Calu3 (cell line): ENCODE results near the gene CATSPERB. TPM values are rescaled to one million over a fixed set of nuclear protein-coding genes. Genes with fewer than 3 reads are reported as not detected.

Source experiments
- BruUV-seq: library from RNA; stranded (reverse); fragments of 400-500 nt; replicated peaks from 2 replicates; lab custom pipeline; 2021; lab: Mats Ljungman, UMichigan
- CTCF ChIA-PET: fragments of 300-600 bp; sonication (Branson Sonifier 250); formaldehyde crosslinking; loops from one replicate; lab custom pipeline; 2022; ENCODE audit warnings: antibody characterized with exemption; lab: Charles Lee
- DNase-seq: peaks from one replicate; pipeline ENCODE4 v3.0.0; 2022
- H3K27ac Mint-ChIP-seq: one replicate; pipeline ENCODE4 v1.8.0; 2022; ENCODE audit warnings: mixed read lengths; ENCODE audit not compliant: unreplicated experiment
- H3K27me3 Mint-ChIP-seq: one replicate; pipeline ENCODE4 v1.8.0; 2022; ENCODE audit warnings: mixed read lengths; ENCODE audit not compliant: unreplicated experiment
- H3K36me3 Mint-ChIP-seq: one replicate; pipeline ENCODE4 v1.8.0; 2022; ENCODE audit warnings: mild to moderate bottlenecking, moderate library complexity, mixed read lengths; ENCODE audit not compliant: insufficient read depth, unreplicated experiment
- H3K4me1 Mint-ChIP-seq: one replicate; pipeline ENCODE4 v1.8.0; 2022; ENCODE audit warnings: mild to moderate bottlenecking, low read depth, mixed read lengths; ENCODE audit not compliant: unreplicated experiment
- H3K4me3 Mint-ChIP-seq: one replicate; pipeline ENCODE4 v1.8.0; 2022; ENCODE audit warnings: mild to moderate bottlenecking, low read depth, moderate library complexity, mixed read lengths; ENCODE audit not compliant: unreplicated experiment
- H3K9me3 Mint-ChIP-seq: one replicate; pipeline ENCODE4 v1.8.0; 2022; ENCODE audit warnings: low read depth, mixed read lengths; ENCODE audit not compliant: unreplicated experiment
- intact Hi-C: fragments of 100-400 bp; cut with micrococcal nuclease; formaldehyde crosslinking; loops from one replicate; pipeline ENCODE4 v1.10.0; 2022; ENCODE audit not compliant: unreplicated experiment
- total RNA-seq: library from RNA; stranded (reverse); gene quantifications from 2 replicates; pipeline ENCODE4 v1.2.3, GENCODE V29; 2022
- TF ChIP-seq, protein P1 (sequence below): fragments of 200-600 bp; IDR thresholded peaks from one replicate; pipeline ENCODE4 v1.8.0; 2022; ENCODE audit warnings: antibody characterized with exemption; ENCODE audit not compliant: unreplicated experiment

The CATSPERB gene
- total RNA-seq, 1 experiment from 2014 or later = 10.2 TPM

DNA sequence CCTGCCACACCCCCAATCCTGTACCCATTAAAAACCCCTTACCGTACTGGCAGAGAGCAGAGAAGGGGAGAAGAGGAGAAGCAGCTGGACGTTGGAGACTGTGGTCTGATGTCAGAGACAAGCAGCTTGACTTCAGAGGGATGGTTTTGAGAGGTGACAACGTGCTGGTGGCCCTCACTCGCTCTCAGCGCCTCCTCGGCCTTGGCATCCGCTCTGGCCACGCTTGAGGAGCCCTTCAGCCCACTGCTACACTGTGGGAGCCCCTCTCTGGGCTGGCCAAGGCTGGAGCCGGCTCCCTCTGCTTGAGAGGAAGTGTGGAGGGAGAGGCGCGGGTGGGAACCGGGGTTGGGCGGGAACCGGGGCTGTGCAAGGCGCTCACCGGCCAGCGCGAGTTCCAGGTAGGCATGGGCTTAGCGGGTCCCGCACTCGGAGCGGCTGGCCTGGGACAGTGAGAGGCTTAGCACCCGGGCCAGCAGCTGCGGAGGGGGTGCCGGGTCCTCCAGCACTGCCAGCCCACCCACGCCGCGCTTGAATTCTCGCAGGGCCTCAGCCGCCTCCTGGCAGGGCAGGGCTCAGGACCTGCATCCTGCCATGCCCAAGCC is 154.2 kb downstream of the CATSPERB start:
- no TSS peak for BruUV-seq
- CTCF ChIA-PET = interaction anchor here (0.7 kb wide), 1 partner anchor 729 kb away, joined by 3 read pairs; no protein-coding TSS in a partner anchor
- H3K27me3 Mint-ChIP-seq = no peaks in the 10 kb centered on the region
- TF ChIP-seq, protein P1, sequence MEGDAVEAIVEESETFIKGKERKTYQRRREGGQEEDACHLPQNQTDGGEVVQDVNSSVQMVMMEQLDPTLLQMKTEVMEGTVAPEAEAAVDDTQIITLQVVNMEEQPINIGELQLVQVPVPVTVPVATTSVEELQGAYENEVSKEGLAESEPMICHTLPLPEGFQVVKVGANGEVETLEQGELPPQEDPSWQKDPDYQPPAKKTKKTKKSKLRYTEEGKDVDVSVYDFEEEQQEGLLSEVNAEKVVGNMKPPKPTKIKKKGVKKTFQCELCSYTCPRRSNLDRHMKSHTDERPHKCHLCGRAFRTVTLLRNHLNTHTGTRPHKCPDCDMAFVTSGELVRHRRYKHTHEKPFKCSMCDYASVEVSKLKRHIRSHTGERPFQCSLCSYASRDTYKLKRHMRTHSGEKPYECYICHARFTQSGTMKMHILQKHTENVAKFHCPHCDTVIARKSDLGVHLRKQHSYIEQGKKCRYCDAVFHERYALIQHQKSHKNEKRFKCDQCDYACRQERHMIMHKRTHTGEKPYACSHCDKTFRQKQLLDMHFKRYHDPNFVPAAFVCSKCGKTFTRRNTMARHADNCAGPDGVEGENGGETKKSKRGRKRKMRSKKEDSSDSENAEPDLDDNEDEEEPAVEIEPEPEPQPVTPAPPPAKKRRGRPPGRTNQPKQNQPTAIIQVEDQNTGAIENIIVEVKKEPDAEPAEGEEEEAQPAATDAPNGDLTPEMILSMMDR = no peak
- intact Hi-C loops = no loop called here
- peaks cover 21% of the 10 kb centered on the region for H3K36me3 Mint-ChIP-seq
- no peak for DNase-seq
- H3K27ac Mint-ChIP-seq = no peak overlapping the region
- H3K9me3 Mint-ChIP-seq = peaks cover 2% of the 10 kb centered on the region
- no peak overlapping the region for H3K4me3 Mint-ChIP-seq
- H3K4me1 Mint-ChIP-seq = no peaks in the 10 kb centered on the region

DNA sequence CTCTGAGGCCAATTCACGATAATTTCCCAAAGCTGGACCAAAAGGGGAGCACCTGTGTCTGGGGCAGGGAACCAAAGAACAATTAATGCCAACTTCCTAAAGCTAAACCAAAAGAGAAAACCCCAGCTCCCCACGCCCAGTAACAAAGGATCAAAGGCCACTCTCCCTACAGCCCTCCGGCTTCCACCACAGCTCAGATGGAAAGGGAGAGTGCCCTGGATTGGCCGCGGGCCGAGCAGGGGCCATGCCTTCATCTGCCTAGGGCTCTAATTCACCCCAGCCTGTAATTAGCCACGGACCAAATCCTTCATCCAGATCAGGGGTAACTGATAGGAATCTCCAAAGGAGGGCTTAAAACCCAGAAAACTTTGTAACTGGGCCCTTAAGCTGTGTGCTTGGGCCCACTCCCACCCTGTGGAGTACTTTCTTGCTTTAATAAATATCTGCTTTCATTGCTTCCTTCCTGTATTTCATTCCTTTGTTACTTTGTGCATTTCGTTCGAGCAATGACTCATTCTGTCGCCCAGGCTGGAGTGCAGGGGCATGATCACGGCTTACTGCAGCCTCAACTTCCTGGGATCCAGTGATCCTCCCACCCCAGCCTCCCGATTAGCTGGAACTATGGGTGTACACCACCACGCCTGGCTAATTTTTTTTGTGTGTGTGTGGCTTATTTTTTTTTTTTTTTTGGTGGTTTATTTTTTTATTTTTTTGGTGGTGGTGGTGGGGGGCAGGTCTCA is 156.2 kb downstream of the CATSPERB start:
- TF ChIP-seq, protein P1 = no peak
- intact Hi-C loops = no loop called here
- peaks cover 21% of the 10 kb centered on the region for H3K36me3 Mint-ChIP-seq
- CTCF ChIA-PET = interaction anchor here (0.5 to 0.6 kb wide), 2 partner anchors 22 to 383 kb away, joined by 3 to 5 read pairs; no protein-coding TSS in a partner anchor
- peak; percentile 14 for DNase-seq
- H3K27ac Mint-ChIP-seq = peak overlapping the region; percentile 31
- H3K27me3 Mint-ChIP-seq = no peaks in the 10 kb centered on the region
- peaks cover 2% of the 10 kb centered on the region for H3K9me3 Mint-ChIP-seq
- BruUV-seq = no TSS peak
- H3K4me1 Mint-ChIP-seq = no peaks in the 10 kb centered on the region
- H3K4me3 Mint-ChIP-seq = peak overlapping the region; percentile 86

DNA sequence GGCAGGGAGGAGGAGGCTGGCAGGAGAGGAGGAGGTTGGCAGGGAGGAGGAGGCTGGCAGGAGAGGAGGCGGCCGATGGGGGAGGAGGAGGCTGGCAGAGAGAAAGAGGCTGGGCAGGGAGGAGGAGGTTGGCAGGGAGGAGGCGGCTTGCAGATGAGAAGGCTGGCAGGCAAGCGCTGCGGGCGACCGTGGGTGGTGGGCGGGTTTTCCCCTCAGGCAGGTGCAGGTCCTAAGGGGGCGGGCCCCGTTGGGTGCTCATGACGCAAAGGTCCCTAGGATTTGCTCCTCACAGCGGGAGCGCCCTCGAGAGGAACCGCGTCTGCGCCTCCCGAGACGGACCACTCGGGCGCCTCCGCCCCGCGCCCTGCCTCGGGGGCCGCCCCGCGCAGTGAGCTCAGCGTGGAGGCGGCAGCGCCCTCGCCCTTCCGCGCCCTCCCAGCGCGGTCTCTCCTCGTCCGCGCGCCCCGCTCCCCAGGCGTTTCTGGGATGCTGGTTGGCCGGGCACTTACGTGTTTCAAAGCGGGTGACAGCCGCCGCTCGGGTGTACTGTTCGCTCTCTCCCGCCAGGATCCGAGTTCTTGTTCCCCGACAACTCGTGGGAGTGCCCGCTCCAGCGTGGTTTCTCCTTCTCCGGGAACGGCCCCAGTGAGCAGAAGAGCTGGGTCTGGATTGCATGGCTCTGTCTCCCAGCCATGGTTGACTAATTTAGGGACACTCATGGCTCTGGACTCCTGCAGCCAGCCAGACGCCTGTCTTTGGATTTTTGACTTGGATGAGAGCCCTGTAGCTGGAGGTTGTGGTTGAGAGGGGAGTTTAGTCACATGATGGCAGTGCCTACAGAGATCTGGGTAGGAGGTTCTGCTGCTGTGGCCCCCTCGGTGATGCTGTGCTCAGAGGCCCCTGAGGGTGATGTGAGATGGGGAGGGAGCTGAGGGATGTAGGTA is 157.7 kb downstream of the CATSPERB start:
- Mint-ChIP-seq H3K4me1 (no peaks in the 10 kb centered on the region), H3K27me3 (no peaks in the 10 kb centered on the region), H3K4me3 (peak overlapping the region; percentile 86), H3K36me3 (peaks cover 21% of the 10 kb centered on the region), H3K27ac (peak overlapping the region; percentile 50), H3K9me3 (peaks cover 2% of the 10 kb centered on the region)
- DNase-seq = peak; percentile 88
- no TSS peak for BruUV-seq
- TF ChIP-seq, protein P1 = no peak
- intact Hi-C loops = no loop called here
- CTCF ChIA-PET = interaction anchor here (0.7 kb wide), 1 partner anchor 217 kb away, joined by 3 read pairs; no protein-coding TSS in a partner anchor

DNA sequence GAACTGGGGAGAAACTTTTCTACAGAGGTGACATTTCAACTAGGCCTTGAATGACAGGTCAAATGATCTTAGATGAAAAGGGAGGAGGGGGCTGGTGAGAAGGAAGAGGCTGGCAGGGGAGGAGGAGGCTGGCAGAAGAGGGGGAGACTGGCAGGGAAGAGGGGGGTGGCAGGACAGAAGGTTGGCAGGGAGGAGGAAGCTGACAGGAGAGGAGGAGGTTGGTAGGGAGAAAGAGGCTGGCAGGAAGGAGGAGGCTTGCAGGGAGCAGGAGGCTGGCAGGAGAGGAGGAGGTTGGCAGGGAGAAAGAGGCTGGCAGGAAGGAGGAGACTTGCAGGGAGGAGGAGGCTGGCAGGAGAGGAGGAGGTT is 158.4 kb downstream of the CATSPERB start:
- Mint-ChIP-seq H3K27me3 (no peaks in the 10 kb centered on the region), H3K9me3 (peaks cover 2% of the 10 kb centered on the region), H3K4me1 (no peaks in the 10 kb centered on the region), H3K27ac (peak overlapping the region; percentile 50), H3K4me3 (peak overlapping the region; percentile 86), H3K36me3 (peaks cover 21% of the 10 kb centered on the region)
- no peak for DNase-seq
- TF ChIP-seq, protein P1 = no peak
- CTCF ChIA-PET = no interaction called here
- intact Hi-C loops = no loop called here
- BruUV-seq = no TSS peak
